ENCODE measurements around the gene LCA5.

The LCA5 gene

DNA sequence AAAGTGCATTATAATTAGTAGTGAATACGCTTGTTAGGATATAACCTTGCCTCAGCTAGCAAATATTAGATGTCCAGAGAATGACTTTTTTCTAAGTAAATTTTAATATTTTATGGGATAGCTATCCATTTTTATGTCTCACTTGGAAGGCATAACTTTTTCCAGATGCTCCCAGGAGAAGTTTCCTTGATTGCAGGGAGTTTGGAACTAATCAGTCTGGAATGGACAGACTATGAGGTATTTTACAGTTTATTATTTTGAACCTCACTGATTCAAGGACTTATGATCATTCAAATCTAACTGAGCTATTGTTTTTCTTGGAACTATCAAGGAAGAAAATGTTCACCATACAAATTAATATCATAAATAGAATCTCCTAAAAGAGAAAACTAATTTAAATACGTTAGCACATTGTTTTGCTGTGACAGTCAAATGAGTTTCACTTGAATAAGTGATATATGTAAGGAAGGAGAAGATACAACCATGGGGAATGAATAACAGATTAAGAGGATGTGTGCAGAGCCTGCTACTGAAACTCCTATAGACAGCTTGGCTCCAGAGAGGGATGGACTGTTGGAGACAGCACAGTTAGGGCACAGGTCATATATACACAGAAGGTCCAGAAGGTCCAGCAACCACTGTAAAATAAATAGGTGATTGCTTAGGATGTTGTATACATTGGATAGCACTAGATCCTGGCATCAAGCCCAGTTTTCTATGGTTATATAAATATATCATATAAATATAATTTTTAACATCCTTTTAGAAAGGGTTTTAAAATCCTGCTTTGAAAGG lies 20.6 kb upstream of the LCA5 start:
- Histone ChIP-seq H3K4me1 (no peaks in the 10 kb centered on the region), H3K36me3 (no peaks in the 10 kb centered on the region; the same call in 1 of the 2 replicates), H3K27me3 (no peaks in the 10 kb centered on the region), H3K9me3 (no peaks in the 10 kb centered on the region), H3K4me3 (ENCODE audit: low read depth, low read length) (no peak overlapping the region)
- TF ChIP-seq, protein P1, sequence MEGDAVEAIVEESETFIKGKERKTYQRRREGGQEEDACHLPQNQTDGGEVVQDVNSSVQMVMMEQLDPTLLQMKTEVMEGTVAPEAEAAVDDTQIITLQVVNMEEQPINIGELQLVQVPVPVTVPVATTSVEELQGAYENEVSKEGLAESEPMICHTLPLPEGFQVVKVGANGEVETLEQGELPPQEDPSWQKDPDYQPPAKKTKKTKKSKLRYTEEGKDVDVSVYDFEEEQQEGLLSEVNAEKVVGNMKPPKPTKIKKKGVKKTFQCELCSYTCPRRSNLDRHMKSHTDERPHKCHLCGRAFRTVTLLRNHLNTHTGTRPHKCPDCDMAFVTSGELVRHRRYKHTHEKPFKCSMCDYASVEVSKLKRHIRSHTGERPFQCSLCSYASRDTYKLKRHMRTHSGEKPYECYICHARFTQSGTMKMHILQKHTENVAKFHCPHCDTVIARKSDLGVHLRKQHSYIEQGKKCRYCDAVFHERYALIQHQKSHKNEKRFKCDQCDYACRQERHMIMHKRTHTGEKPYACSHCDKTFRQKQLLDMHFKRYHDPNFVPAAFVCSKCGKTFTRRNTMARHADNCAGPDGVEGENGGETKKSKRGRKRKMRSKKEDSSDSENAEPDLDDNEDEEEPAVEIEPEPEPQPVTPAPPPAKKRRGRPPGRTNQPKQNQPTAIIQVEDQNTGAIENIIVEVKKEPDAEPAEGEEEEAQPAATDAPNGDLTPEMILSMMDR (IDR thresholded peaks at IDR 0.05; ENCODE audit: low read depth, low read length): no peak
- no peak for DNase-seq

DNA sequence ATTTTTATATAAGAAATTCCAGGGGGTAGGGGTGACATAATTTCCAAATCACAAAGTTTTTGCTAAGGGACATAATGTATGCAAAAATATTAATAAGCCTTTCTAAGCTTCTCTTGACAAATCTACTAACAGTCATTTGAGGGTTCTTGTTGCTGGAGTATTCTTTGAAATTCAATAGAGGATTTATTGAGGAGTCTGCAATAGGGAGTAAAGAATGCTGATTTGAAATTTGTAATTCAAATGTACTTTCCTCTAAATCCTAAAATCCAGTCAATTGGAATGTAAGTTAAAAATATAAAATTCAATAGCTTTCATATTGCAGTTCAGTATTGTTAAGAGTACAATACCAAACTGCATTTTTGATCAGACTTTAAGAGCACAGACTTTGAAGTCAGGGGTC lies 17.1 kb upstream of the LCA5 start:
- DNase-seq: no peak
- Histone ChIP-seq H3K4me1 (no peaks in the 10 kb centered on the region), H3K9me3 (no peaks in the 10 kb centered on the region), H3K4me3 (ENCODE audit: low read depth, low read length) (no peak overlapping the region), H3K36me3 (no peaks in the 10 kb centered on the region), H3K27me3 (no peaks in the 10 kb centered on the region)
- TF ChIP-seq, protein P1 (IDR thresholded peaks at IDR 0.05; ENCODE audit: low read depth, low read length): no peak

DNA sequence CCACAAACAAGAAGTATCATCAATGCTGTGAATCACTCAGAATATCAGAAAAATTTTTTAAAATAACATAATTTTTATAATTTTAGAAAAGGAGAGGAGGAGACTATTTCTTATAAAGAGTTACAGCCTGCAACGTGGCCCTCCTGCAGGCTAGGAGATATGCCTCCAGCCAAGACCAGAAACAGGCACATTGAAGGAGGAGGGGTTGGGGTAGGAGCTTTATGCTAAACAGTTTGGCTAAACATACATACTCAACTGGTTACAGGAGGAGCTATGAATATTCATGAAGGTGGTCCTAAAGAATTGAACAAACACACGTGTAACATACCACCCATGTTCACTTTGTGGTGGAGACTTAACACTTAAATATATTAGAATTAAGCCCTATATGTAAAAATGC lies 14.2 kb upstream of the LCA5 start:
- no peak overlapping the region for H3K4me3 ChIP-seq (ENCODE audit: low read depth, low read length)
- no peaks in the 10 kb centered on the region for H3K36me3 ChIP-seq
- TF ChIP-seq, protein P1 (IDR thresholded peaks at IDR 0.05; ENCODE audit: low read depth, low read length): no peak
- H3K27me3 ChIP-seq: no peaks in the 10 kb centered on the region
- DNase-seq: no peak
- H3K4me1 ChIP-seq: no peaks in the 10 kb centered on the region
- no peaks in the 10 kb centered on the region for H3K9me3 ChIP-seq

DNA sequence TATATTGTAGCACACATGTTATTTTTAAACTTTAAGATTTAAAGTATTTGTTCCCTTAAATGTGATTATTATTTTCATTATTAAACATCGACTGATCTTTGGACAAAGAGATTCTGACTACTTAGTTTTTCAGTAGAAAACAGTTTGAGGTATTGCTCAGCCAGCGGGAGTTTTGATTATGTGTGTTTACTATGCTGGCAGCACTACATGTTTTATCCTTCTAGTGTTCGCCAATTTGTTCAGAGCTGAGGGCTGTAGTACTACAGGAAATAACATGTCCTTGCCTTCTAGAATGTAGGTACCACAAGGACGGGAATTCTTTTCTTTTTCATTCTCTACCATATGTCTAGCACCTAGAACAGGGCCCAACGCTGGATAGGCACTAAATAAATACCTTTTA lies 11.1 kb upstream of the LCA5 start:
- Histone ChIP-seq H3K4me3 (ENCODE audit: low read depth, low read length) (no peak overlapping the region), H3K9me3 (no peaks in the 10 kb centered on the region), H3K4me1 (peaks cover 11% of the 10 kb centered on the region), H3K27me3 (no peaks in the 10 kb centered on the region), H3K36me3 (no peaks in the 10 kb centered on the region)
- no peak for DNase-seq
- TF ChIP-seq, protein P1 (IDR thresholded peaks at IDR 0.05; ENCODE audit: low read depth, low read length): no peak

DNA sequence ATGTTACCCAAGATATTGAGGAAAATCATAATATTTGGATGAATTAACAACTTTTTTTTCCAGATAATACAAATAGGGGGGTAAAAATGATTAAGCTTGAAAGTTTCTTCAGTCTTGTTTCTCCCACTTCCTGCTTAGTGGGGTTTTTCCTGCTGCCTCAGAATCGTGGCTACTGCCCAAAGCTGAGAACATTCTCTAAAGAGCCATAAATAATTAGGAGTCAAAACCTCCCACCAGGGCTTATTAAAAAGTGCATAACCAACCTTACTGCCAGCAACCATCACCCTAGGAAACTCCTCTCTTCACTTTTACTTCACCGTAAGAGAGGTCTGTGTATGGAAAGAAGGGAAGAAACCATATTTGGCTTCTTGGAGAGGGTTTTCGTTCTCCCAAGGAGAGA lies 9.0 kb upstream of the LCA5 start:
- TF ChIP-seq, protein P1 (IDR thresholded peaks at IDR 0.05; ENCODE audit: low read depth, low read length): no peak
- Histone ChIP-seq H3K4me1 (peaks cover 11% of the 10 kb centered on the region), H3K27me3 (no peaks in the 10 kb centered on the region), H3K4me3 (ENCODE audit: low read depth, low read length) (no peak overlapping the region), H3K36me3 (no peaks in the 10 kb centered on the region), H3K9me3 (no peaks in the 10 kb centered on the region)
- no peak for DNase-seq

DNA sequence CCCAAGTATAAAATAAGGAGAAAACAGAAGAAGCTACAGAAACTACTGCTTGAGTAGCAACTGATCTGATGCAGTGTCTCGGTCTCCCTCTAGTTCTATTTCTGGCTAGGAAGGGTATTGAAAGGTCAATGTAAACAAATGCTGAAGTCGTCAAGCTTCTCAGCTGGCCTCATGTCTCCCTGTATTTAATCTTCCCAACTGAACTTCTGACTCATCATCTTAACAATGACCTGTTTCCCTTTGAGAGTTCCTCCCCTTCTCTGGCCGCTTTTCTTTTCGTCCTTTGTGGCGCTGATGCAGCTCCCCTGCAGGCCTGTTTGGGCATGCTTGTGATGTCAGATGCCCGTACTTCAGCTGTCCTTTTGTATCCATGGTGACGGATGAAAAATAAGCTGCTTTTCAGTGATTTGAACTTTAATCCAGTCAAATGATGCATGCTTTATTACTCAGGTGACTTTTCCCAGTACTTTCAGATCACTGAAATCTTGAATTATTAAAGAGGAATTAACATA lies 7.8 kb upstream of the LCA5 start:
- no peaks in the 10 kb centered on the region for H3K27me3 ChIP-seq
- H3K36me3 ChIP-seq: no peaks in the 10 kb centered on the region
- H3K4me1 ChIP-seq: peaks cover 11% of the 10 kb centered on the region
- H3K4me3 ChIP-seq (ENCODE audit: low read depth, low read length): peak overlapping the region; percentile 25
- H3K9me3 ChIP-seq: no peaks in the 10 kb centered on the region
- TF ChIP-seq, protein P1 (IDR thresholded peaks at IDR 0.05; ENCODE audit: low read depth, low read length): peak; percentile 64
- peak; percentile 68 for DNase-seq
